C4-2B (cell line): ENCODE results near the gene LTBP1.

Source experiments
- CTCF ChIP-seq: fragments of 450-650 bp; conservative IDR thresholded peaks from 2 replicates; pipeline ENCODE4 v1.5.1; 2017; ENCODE audit warnings: mild to moderate bottlenecking
- ZFX ChIP-seq: fragments of 450-650 bp; IDR thresholded peaks from 2 replicates; pipeline ENCODE4 v1.6.1; 2017

GRCh38 chr2:33214436-33214835 is 267.7 kb downstream of the LTBP1 start:
- TF ChIP-seq ZFX (no peak), CTCF (no peak)
